GM21576 (cell line): Measurements from ENCODE around the gene CCL8.

Experiments used
- ATAC-seq: cut with Tn5 transposase; IDR thresholded peaks from one replicate; pipeline ENCODE4 v1.9.1; 2021; ENCODE audit warnings: mild to moderate bottlenecking, moderate library complexity; ENCODE audit not compliant: unreplicated experiment

Gene CCL8

DNA sequence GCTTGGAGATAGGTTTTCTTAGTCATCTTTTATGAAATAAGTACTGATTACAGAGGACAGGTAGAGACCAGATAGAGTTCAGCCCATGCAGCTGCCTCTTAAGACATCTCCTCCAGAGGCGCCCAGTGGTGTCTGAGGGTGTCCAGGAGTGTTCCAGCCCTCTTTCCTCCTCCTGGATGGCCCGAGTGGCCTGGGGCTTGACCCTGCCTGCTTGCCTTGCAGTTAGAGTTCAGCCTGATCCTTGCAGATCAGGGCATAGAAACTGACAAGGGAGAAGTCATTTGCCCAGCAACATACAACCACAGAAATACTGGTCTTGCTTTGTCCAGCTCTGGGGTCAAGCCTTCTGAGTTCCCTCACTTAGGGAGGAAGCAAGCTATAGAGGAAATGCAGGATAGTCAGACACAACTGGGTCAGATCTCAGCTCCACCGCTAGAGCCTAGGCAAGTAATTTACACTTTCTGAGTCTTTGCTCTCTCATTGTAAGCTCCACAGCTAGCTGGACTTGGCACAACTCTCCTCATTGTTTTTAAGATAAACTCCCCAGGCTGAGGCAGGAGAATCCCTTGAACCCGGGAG, 47.4 kb downstream of the CCL8 start:
- ATAC-seq: no peak

DNA sequence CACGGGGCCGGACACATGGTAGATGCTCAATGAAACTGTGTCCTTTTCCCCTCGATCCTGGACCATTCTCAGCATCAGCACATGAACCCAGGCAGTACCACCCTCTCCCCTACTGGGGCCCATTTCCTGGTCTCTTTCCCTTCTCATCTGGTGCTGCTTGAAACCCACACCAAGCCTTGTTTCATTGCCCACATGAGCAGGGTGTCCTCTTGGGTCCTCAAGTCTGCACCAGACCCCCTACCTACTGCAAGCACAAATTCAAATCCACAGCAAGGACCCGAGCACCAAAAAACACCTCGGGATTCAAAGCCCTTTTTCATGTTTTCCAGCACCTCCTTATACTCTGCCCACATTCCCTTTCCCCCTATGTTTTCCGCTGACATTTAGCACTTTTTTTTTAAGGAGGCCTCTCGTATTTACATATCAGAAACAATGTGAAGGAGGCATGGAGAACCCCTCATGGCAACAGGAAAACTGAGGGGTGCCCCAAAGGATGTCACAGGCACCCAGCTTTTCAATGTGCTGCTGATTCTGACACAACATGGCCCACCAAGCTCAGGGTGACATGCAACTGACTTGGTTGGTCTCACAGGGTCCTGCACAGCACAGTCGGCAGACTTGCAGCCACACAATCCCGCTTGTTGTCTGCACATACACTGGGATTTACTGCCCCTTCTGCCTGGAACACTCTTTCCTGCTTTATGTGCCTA, 48.4 kb downstream of the CCL8 start:
- no peak for ATAC-seq

- ATAC-seq: no peak
Observed at GRCh38 chr17:34368196-34368945, 49.1 kb downstream of the CCL8 start.

DNA sequence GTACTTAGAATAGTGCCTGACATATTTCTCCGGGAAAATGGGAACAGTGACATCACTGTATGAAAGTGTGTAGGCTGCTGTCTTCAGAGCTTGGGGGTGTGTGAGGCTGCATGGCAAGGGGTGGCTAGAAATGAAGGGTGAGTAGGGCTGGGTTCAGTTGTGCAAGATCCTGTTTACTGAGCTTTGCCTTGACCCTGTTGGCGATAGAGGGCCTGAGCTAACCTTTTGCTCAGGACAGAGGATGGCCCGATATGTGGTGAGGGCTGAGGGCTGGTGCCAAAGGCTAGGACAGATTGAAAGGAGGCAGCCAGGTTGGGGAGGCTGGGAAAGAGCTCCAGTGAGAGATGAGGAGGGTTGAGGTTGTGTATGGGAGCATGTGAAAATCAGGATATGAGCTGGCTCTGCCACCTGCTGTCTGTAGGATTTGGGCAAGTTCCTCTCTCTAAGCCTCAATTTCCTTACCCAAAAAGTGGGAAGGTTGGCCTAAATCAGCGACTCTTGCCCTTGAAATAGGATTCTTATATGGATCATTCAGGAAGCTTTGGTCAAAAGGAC, 49.8 kb downstream of the CCL8 start:
- no peak for ATAC-seq

DNA sequence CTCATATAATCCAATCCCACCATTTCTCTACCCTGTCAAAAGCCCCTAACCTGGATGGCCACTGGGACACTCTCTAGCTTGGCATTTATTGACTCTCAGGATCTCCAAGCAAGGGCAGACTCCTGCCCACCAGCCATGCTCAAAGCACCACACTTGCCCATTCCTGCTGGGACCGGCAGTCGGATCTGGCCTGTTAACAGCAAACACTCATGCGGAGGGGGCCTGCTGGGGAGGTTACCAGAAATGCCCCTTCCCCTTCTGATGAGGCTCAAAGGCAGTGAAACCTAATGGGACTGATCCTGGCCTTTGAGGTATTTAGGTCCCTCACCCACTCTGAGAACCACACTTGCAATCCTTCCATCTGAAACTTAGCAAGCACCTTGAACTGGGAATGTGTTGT, 50.3 kb downstream of the CCL8 start:
- no peak for ATAC-seq

DNA sequence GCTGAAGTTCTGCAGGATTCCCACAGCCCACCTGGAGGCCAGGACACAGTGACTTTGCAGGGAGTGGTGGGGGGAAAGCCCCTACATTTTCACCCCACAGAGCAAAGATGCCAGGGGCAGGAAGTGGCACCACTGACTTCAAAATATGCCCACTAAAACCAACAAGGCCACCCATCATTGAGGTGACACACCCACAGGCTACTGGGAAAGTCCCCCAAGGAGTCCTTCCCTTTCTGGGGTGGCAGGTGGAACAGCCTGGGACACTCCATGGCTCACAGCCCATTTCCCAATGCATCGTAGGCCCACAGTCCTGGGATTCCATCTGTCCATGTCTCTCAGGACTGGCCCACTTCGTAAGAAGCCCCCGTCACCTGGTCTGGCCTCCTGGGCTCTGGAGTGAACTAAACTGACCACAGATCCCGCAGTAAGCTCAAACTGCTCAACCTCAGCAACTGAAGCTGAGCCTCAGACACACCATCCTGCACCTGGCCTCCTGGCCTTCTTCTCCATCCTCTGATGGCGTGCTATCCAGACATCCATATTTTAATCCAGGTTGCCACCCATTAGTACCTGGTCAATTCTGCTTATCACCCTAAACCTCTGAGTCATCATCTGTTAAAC, 51.3 kb downstream of the CCL8 start:
- ATAC-seq: no peak

- no peak for ATAC-seq
Observed at GRCh38 chr17:34370997-34371395, 51.8 kb downstream of the CCL8 start.
